Peyer's patch (tissue), 4 donors: ENCODE results near the gene ID1. TPM values are rescaled to one million over a fixed set of nuclear protein-coding genes. Genes with fewer than 3 reads are reported as not detected.
A peak's percentile ranks its signal among the peaks of the same experiment; 100 is the strongest.

Experiments
- DNase-seq, 3 donors: peaks; one replicate each; pipeline ENCODE4 v3.0.0-alpha.2; 2017 to 2019
- H3K27ac ChIP-seq, 4 donors: fragments of 200-600 bp; sonication (generic); one replicate each; pipeline ENCODE4 v1.5.1; 2016 to 2019
- H3K27me3 ChIP-seq, 2 donors: fragments of 200-600 bp; sonication (generic); one replicate each; pipeline ENCODE4 v1.5.1; 2019
- H3K36me3 ChIP-seq, 3 donors: fragments of 200-600 bp; sonication (generic); one replicate each; pipeline ENCODE4 v1.5.1; 2016 to 2019
- H3K4me1 ChIP-seq, 4 donors: fragments of 200-600 bp; sonication (generic); one replicate each; pipeline ENCODE4 v1.5.1; 2016 to 2019
- H3K4me3 ChIP-seq, 4 donors: fragments of 200-600 bp; sonication (generic); 1 replicate in 3 of 4; 2 replicates in 1 of 4; pipeline ENCODE4 v1.5.1; 2016 to 2019; ENCODE audit warnings: mild to moderate bottlenecking in 1 of 4
- H3K9me3 ChIP-seq, 4 donors: fragments of 200-600 bp; sonication (generic); one replicate each; pipeline ENCODE4 v1.5.1; 2016 to 2019; ENCODE audit warnings: mild to moderate bottlenecking in 1 of 4
- CTCF ChIP-seq, 6 experiments: fragments of 450-650 bp in 4 of 6; fragments of 200-600 bp in 2 of 6; sonication (generic) in 1 of 6; IDR thresholded peaks; one replicate each; pipeline ENCODE4 v1.5.1; 2017 to 2019; ENCODE audit warnings: antibody characterized with exemption in 6 of 6, mild to moderate bottlenecking in 3 of 6, moderate library complexity in 1 of 6
- POLR2A ChIP-seq, 2 donors: fragments of 450-650 bp; IDR thresholded peaks; one replicate each; pipeline ENCODE4 v1.5.1; 2017; ENCODE audit warnings: antibody characterized with exemption in 2 of 2, mild to moderate bottlenecking in 2 of 2, moderate library complexity in 2 of 2
- total RNA-seq, 4 donors: library from RNA; depleted of rRNA; stranded (reverse); fragments of >200 nt; gene quantifications; one replicate each; pipeline ENCODE4 v1.1.0, GENCODE V29; 2016

The ID1 gene
- total RNA-seq, 4 donors from 2014 or later = 408 to 760 (median 570) TPM

GRCh38 chr20:31581391-31581790 is 23.7 kb upstream of the ID1 start:
- Histone ChIP-seq H3K9me3 (no peaks in the 10 kb centered on the region), H3K27me3 (no peaks in the 10 kb centered on the region), H3K36me3 (no peaks in the 10 kb centered on the region), H3K4me3 (no peak overlapping the region), H3K4me1 (no peaks in the 10 kb centered on the region), H3K27ac (no peak overlapping the region)
- DNase-seq = no peak
- no peak for TF ChIP-seq POLR2A (IDR thresholded peaks at IDR 0.05)
- TF ChIP-seq CTCF (IDR thresholded peaks at IDR 0.05) = no peak

GRCh38 chr20:31587545-31588389 is 17.3 kb upstream of the ID1 start:
- Histone ChIP-seq H3K27ac (peak overlapping the region; percentile 38 to 82 (median 78)), H3K36me3 (no peaks in the 10 kb centered on the region), H3K27me3 (no peaks in the 10 kb centered on the region), H3K4me3 (peak overlapping the region; percentile 31 to 58 (median 44)), H3K9me3 (no peaks in the 10 kb centered on the region), H3K4me1 (peaks cover 0 to 17% (median 3%) of the 10 kb centered on the region in 4 donors)
- TF ChIP-seq POLR2A (IDR thresholded peaks at IDR 0.05) (peak; percentile 55 to 68), CTCF (IDR thresholded peaks at IDR 0.05) (no peak)
- peak in 2 of 3 donors; percentile 66 to 83 for DNase-seq

GRCh38 chr20:31590717-31591225 is 14.3 kb upstream of the ID1 start:
- Histone ChIP-seq H3K4me3 (no peak overlapping the region), H3K36me3 (no peaks in the 10 kb centered on the region), H3K27me3 (no peaks in the 10 kb centered on the region), H3K27ac (peak overlapping the region in 1 of 4 donors; percentile 50), H3K4me1 (peaks cover 0 to 21% (median 8%) of the 10 kb centered on the region in 4 donors), H3K9me3 (no peaks in the 10 kb centered on the region)
- DNase-seq = no peak
- no peak for TF ChIP-seq POLR2A (IDR thresholded peaks at IDR 0.05)
- no peak for TF ChIP-seq CTCF (IDR thresholded peaks at IDR 0.05)

- peak in 2 of 3 donors; percentile 92 to 94 for DNase-seq
- H3K4me3 ChIP-seq = peak overlapping the region in 2 of 4 donors; percentile 18 to 23
- no peaks in the 10 kb centered on the region for H3K36me3 ChIP-seq
- no peaks in the 10 kb centered on the region for H3K27me3 ChIP-seq
- TF ChIP-seq POLR2A (IDR thresholded peaks at IDR 0.05) (peak; percentile 35 to 41), CTCF (IDR thresholded peaks at IDR 0.05) (no peak)
- peak overlapping the region in 3 of 4 donors; percentile 82 to 94 (median 90) for H3K27ac ChIP-seq
- no peaks in the 10 kb centered on the region for H3K9me3 ChIP-seq
- H3K4me1 ChIP-seq = peaks cover 0 to 14% (median 6%) of the 10 kb centered on the region in 4 donors
Measured at GRCh38 chr20:31593221-31594001, 11.7 kb upstream of the ID1 start.

GRCh38 chr20:31594002-31594557 is 11.0 kb upstream of the ID1 start:
- no peak for DNase-seq
- Histone ChIP-seq H3K27me3 (no peaks in the 10 kb centered on the region), H3K36me3 (no peaks in the 10 kb centered on the region), H3K9me3 (no peaks in the 10 kb centered on the region), H3K4me1 (peaks cover 0 to 11% (median 5%) of the 10 kb centered on the region in 4 donors), H3K27ac (peak overlapping the region in 3 of 4 donors; percentile 82 to 94 (median 90)), H3K4me3 (peak overlapping the region in 2 of 4 donors; percentile 30 to 40)
- TF ChIP-seq POLR2A (IDR thresholded peaks at IDR 0.05) = no peak
- no peak for TF ChIP-seq CTCF (IDR thresholded peaks at IDR 0.05)
